Smooth muscle cell (in vitro differentiated cells): ENCODE results near the gene LONP2. TPM values are rescaled to one million over a fixed set of nuclear protein-coding genes. Genes with fewer than 3 reads are reported as not detected.

Experiments
- DNase-seq: peaks from one replicate; lab custom pipeline; 2025; ENCODE audit not compliant: unreplicated experiment; lab: John Stamatoyannopoulos, UW
- H2AFZ ChIP-seq: fragments of 200-600 bp; sonication (generic); 2 replicates; pipeline ENCODE4 v1.6.0; 2016; ENCODE audit warnings: antibody characterized with exemption, low read depth, mild to moderate bottlenecking
- H3F3A ChIP-seq: fragments of 200-600 bp; sonication (generic); 2 replicates; pipeline ENCODE4 v1.6.0; 2017; ENCODE audit warnings: antibody characterized with exemption, low read depth
- H3K27ac ChIP-seq: fragments of 200-600 bp; sonication (generic); 2 replicates; pipeline ENCODE4 v1.5.1; 2016; ENCODE audit warnings: low read depth, mild to moderate bottlenecking
- H3K27me3 ChIP-seq: fragments of 200-600 bp; sonication (generic); 2 replicates; pipeline ENCODE4 v1.6.1; 2016; ENCODE audit warnings: low read depth, mild to moderate bottlenecking
- H3K36me3 ChIP-seq: fragments of 200-600 bp; sonication (generic); 2 replicates; pipeline ENCODE4 v1.5.1; 2016; ENCODE audit warnings: low read depth
- H3K4me1 ChIP-seq: fragments of 200-600 bp; sonication (generic); 2 replicates; pipeline ENCODE4 v1.5.1; 2016; ENCODE audit warnings: low read depth
- H3K4me2 ChIP-seq: fragments of 200-600 bp; sonication (generic); 2 replicates; pipeline ENCODE4 v1.6.0; 2016; ENCODE audit warnings: mild to moderate bottlenecking
- H3K4me3 ChIP-seq: fragments of 200-600 bp; sonication (generic); 2 replicates; pipeline ENCODE4 v1.5.1; 2016; ENCODE audit warnings: mild to moderate bottlenecking
- H3K79me2 ChIP-seq: fragments of 200-600 bp; sonication (generic); 2 replicates; pipeline ENCODE4 v1.6.0; 2016; ENCODE audit warnings: low read depth, mild to moderate bottlenecking
- H3K9ac ChIP-seq: fragments of 200-600 bp; sonication (generic); 2 replicates; pipeline ENCODE4 v1.6.0; 2016; ENCODE audit warnings: low read depth
- H3K9me3 ChIP-seq: fragments of 200-600 bp; sonication (generic); replicated peaks from 2 replicates; pipeline ENCODE4 v1.5.1; 2016; ENCODE audit warnings: low read depth
- H4K20me1 ChIP-seq: fragments of 200-600 bp; sonication (generic); 2 replicates; pipeline ENCODE4 v1.6.0; 2016; ENCODE audit warnings: low read depth
- WGBS: methylation state at CpG from one replicate; pipeline ENCODE4 v1.1.7; 2016; ENCODE audit warnings: low lambda C conversion rate; 5-methylcytosine and 5-hydroxymethylcytosine counted together
- polyA plus RNA-seq: library from polyadenylated mRNA; unstranded; fragments of >200 nt; fragmentation: Nextera tagmentation; extraction: Ambion mirVana; gene quantifications from 2 replicates; pipeline ENCODE4 v1.2.1, GENCODE V29; 2016
- total RNA-seq: library from RNA; depleted of rRNA; stranded (reverse); fragments of >200 nt; gene quantifications from 2 replicates; pipeline ENCODE4 v1.2.3, GENCODE V29; 2014
- TF ChIP-seq, protein P1 (sequence below): fragments of 200-600 bp; sonication (generic); IDR thresholded peaks from 2 replicates; pipeline ENCODE4 v1.5.1; 2017; ENCODE audit warnings: borderline replicate concordance, mild to moderate bottlenecking, antibody characterized with exemption; ENCODE audit not compliant: insufficient read depth, poor library complexity, severe bottlenecking

Gene LONP2
- total and polyA plus RNA-seq, 2 experiments from 2014 or later: 30.4 to 37.4 TPM

DNA sequence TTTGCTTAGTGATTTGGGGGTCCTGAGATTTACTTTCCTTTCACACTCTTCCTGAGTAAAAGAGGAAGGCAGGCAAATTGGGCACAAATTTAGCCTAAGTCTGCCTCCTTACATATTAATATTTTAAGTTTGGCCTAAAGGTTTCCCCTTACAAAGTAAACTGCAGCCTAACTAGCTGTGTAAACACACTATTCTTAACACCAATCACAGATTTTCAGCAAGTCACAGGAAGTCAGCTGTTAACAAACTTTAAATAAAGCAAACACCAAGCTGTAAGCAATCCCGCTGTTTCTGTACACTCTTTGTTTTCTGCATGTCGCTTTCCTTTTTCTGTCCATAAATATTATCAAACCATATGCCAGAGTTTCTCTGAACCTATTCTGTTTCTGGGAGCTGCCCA, 48.4 kb downstream of the LONP2 start:
- 86% methylated on average over 2 of the region's 2 CpGs for WGBS
- DNase-seq: no peak
- H3K79me2 ChIP-seq: peaks cover 6% of the 10 kb centered on the region
- no peaks in the 10 kb centered on the region for H3K27me3 ChIP-seq
- H3K9ac ChIP-seq: no peak overlapping the region
- H3K4me1 ChIP-seq: no peaks in the 10 kb centered on the region
- H3K27ac ChIP-seq: no peak overlapping the region
- peaks cover 18% of the 10 kb centered on the region for H3K36me3 ChIP-seq
- no peak overlapping the region for H3K4me3 ChIP-seq
- no peak overlapping the region for H3K4me2 ChIP-seq
- H3F3A ChIP-seq: no peaks in the 10 kb centered on the region
- TF ChIP-seq, protein P1, sequence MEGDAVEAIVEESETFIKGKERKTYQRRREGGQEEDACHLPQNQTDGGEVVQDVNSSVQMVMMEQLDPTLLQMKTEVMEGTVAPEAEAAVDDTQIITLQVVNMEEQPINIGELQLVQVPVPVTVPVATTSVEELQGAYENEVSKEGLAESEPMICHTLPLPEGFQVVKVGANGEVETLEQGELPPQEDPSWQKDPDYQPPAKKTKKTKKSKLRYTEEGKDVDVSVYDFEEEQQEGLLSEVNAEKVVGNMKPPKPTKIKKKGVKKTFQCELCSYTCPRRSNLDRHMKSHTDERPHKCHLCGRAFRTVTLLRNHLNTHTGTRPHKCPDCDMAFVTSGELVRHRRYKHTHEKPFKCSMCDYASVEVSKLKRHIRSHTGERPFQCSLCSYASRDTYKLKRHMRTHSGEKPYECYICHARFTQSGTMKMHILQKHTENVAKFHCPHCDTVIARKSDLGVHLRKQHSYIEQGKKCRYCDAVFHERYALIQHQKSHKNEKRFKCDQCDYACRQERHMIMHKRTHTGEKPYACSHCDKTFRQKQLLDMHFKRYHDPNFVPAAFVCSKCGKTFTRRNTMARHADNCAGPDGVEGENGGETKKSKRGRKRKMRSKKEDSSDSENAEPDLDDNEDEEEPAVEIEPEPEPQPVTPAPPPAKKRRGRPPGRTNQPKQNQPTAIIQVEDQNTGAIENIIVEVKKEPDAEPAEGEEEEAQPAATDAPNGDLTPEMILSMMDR: no peak
- H4K20me1 ChIP-seq: peaks cover 6% of the 10 kb centered on the region
- H2AFZ ChIP-seq: no peak overlapping the region
- no peaks in the 10 kb centered on the region for H3K9me3 ChIP-seq

GRCh38 chr16:48294724-48295123, 50.6 kb downstream of the LONP2 start:
- TF ChIP-seq, protein P1: no peak
- H3K9me3 ChIP-seq: no peaks in the 10 kb centered on the region
- no peaks in the 10 kb centered on the region for H3K4me1 ChIP-seq
- H2AFZ ChIP-seq: no peak overlapping the region
- no peak for DNase-seq
- peaks cover 6% of the 10 kb centered on the region for H3K79me2 ChIP-seq
- H3K27ac ChIP-seq: peak overlapping the region; percentile 67
- no peak overlapping the region for H3K9ac ChIP-seq
- H3K4me2 ChIP-seq: no peak overlapping the region
- H3K36me3 ChIP-seq: peaks cover 17% of the 10 kb centered on the region
- H4K20me1 ChIP-seq: peaks cover 6% of the 10 kb centered on the region
- WGBS: 88% methylated on average over 1 of the region's 1 CpG
- H3F3A ChIP-seq: no peaks in the 10 kb centered on the region
- H3K4me3 ChIP-seq: no peak overlapping the region
- H3K27me3 ChIP-seq: no peaks in the 10 kb centered on the region

DNA sequence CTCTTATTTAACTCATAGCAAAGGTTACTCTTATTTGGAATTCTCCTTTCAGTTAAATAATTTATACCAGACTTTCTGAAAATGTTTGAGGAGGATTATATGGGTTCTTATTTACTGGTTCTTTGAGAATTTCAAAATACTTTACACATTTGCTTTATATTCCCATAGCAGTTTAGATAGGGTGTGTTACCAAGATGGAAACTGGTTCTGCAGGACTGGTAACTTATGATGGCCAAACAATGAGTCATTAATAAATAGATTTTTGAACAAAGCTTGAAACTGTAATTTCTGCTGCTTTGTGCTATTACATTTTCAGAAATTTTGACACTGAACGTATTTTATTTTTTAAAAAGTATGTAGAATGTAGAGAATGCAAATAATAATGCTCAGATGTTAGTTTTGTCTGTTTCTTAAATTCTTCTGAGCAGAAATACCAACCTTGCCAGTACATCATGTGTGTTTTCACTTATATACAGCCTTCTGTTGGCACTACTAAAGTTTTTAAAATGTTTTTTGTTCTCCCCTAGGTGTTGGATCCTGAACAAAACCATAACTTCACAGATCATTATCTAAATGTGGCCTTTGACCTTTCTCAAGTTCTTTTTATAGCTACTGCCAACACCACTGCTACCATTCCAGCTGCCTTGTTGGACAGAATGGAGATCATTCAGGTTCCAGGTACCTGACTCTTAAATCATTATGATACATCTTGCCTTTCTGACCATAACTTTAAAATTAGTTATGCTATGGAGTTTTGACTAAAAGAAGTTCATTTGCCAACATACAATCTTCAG, 51.6 kb downstream of the LONP2 start:
- whole genome bisulfite sequencing: 85% methylated on average over 1 of the region's 1 CpG
- H4K20me1 ChIP-seq: peaks cover 6% of the 10 kb centered on the region
- H3K27ac ChIP-seq: peak overlapping the region; percentile 67
- DNase-seq: no peak
- no peaks in the 10 kb centered on the region for H3F3A ChIP-seq
- TF ChIP-seq, protein P1: no peak
- no peak overlapping the region for H3K9ac ChIP-seq
- peaks cover 6% of the 10 kb centered on the region for H3K79me2 ChIP-seq
- H3K4me2 ChIP-seq: no peak overlapping the region
- H3K9me3 ChIP-seq: no peaks in the 10 kb centered on the region
- H2AFZ ChIP-seq: no peak overlapping the region
- H3K27me3 ChIP-seq: no peaks in the 10 kb centered on the region
- peaks cover 17% of the 10 kb centered on the region for H3K36me3 ChIP-seq
- H3K4me3 ChIP-seq: no peak overlapping the region
- H3K4me1 ChIP-seq: no peaks in the 10 kb centered on the region

DNA sequence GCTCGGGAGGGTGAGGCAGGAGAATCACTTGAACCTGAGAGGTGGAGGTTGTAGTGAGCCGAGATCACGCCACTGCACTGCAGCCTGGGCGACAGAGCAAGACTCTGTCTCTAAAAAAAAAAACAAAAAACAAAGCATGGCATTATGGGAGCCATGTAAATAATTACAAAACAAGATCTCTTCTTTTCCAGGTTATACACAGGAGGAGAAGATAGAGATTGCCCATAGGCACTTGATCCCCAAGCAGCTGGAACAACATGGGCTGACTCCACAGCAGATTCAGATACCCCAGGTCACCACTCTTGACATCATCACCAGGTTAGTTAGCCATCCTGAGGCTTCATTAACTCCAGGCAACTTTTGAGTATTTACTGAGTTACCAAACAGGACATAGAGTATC, 55.4 kb downstream of the LONP2 start:
- Histone ChIP-seq H3K27ac (peak overlapping the region; percentile 73), H4K20me1 (no peaks in the 10 kb centered on the region), H3K79me2 (peaks cover 5% of the 10 kb centered on the region), H3K36me3 (peaks cover 38% of the 10 kb centered on the region), H3K4me3 (no peak overlapping the region), H3K4me1 (no peaks in the 10 kb centered on the region), H3K9me3 (no peaks in the 10 kb centered on the region), H3K4me2 (no peak overlapping the region), H3K27me3 (no peaks in the 10 kb centered on the region), H3K9ac (no peak overlapping the region), H2AFZ (no peak overlapping the region), H3F3A (no peaks in the 10 kb centered on the region)
- 91% methylated on average over 4 of the region's 4 CpGs for WGBS
- DNase-seq: no peak
- TF ChIP-seq, protein P1: no peak
